Measurements from ENCODE around the gene TNFRSF14. TPM values are rescaled to one million over a fixed set of nuclear protein-coding genes. Genes with fewer than 3 reads are reported as not detected.

The TNFRSF14 gene
- total RNA-seq, 1 experiment from 2014 or later = 0.57 TPM

DNA sequence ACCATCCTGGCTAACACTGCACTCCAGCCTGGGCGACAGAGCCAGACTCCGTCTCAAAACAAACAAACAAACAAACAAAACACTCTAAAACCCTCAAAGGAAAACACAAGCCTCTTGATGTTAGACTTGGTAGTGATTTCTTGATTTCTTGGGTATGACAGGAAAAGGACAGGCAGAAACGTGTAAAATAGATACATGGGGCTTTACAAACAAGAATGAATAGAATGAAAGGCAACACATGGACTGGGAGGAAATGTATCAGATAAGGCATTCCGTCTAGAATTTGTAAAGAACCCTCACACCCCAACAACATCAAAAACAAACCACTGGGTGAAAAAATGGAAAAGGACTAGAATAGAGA, 22.6 kb downstream of the TNFRSF14 start:
- Histone ChIP-seq H3K27me3 (ENCODE audit: insufficient read depth, low read length) (no peaks in the 10 kb centered on the region), H2BK5ac (ENCODE audit: insufficient read length, low read length) (no peak overlapping the region), H3K27ac (ENCODE audit: insufficient read length, low read depth, low read length) (no peak overlapping the region), H2AK5ac (ENCODE audit: insufficient read length, low read length) (no peak overlapping the region), H2BK20ac (ENCODE audit: low read depth, low read length, poor library complexity, severe bottlenecking) (no peak overlapping the region), H3K14ac (ENCODE audit: insufficient read depth, low read length) (no peak overlapping the region), H2BK15ac (ENCODE audit: low read depth, low read length) (no peak overlapping the region), H3K23me2 (ENCODE audit: insufficient read length, low read depth, low read length, poor library complexity, severe bottlenecking) (no peaks in the 10 kb centered on the region), H4K5ac (ENCODE audit: insufficient read length, low read depth, low read length) (no peak overlapping the region), H2BK120ac (ENCODE audit: low read depth, low read length, poor library complexity, severe bottlenecking) (no peak overlapping the region), H3K4me2 (ENCODE audit: insufficient read depth, insufficient read length, low read length) (no peak overlapping the region), H4K91ac (ENCODE audit: insufficient read length, low read depth, low read length) (no peak overlapping the region), H4K8ac (replicated peaks; ENCODE audit: insufficient read length, low read depth, low read length) (no peak overlapping the region), H2AFZ (ENCODE audit: low read length) (no peak overlapping the region), H3K79me1 (ENCODE audit: insufficient read depth, low read depth, low read length, poor library complexity, severe bottlenecking) (no peaks in the 10 kb centered on the region), H3K18ac (ENCODE audit: insufficient read length, low read depth, low read length) (no peak overlapping the region), H3K23ac (ENCODE audit: insufficient read length, low read depth, low read length) (no peak overlapping the region), H3T11ph (ENCODE audit: low read length) (no peak overlapping the region), H3K56ac (ENCODE audit: insufficient read length, low read depth, low read length) (no peak overlapping the region), H3K4ac (ENCODE audit: low read depth, low read length) (no peak overlapping the region), H3K79me2 (ENCODE audit: insufficient read depth, low read length) (no peaks in the 10 kb centered on the region), H2BK12ac (ENCODE audit: insufficient read length, low read depth, low read length) (no peak overlapping the region), H3K9ac (ENCODE audit: extremely low read depth, insufficient read length, low read length) (no peak overlapping the region), H4K20me1 (ENCODE audit: control insufficient read depth, insufficient read depth, insufficient read length) (no peaks in the 10 kb centered on the region), H3K9me3 (ENCODE audit: control insufficient read depth, low read depth, low read length) (no peaks in the 10 kb centered on the region), H3K4me1 (ENCODE audit: insufficient read depth, low read length) (no peaks in the 10 kb centered on the region; the same call in 1 of the 2 replicates)
- no CpG with 5 or more reads among the region's 4 CpGs for WGBS (ENCODE audit: extremely low coverage, insufficient read length, low lambda C conversion rate)
- no peak for DNase-seq
- Mint-ChIP-seq H3K36me3 (ENCODE audit: insufficient read depth in 1 of 3, low read depth in 3 of 3) (no peaks in the 10 kb centered on the region; a peak in 1 of 7 replicates), H3K27me3 (ENCODE audit: low read depth) (peaks cover 12% of the 10 kb centered on the region), H3K4me1 (peaks cover 12 to 13% of the 10 kb centered on the region in 2 experiments), H3K27ac (no peak overlapping the region), H3K9me3 (peaks cover 0 to 6% of the 10 kb centered on the region in 2 experiments; a peak in 2 of 5 replicates), H3K4me3 (no peak overlapping the region)
- TF ChIP-seq, protein P1, sequence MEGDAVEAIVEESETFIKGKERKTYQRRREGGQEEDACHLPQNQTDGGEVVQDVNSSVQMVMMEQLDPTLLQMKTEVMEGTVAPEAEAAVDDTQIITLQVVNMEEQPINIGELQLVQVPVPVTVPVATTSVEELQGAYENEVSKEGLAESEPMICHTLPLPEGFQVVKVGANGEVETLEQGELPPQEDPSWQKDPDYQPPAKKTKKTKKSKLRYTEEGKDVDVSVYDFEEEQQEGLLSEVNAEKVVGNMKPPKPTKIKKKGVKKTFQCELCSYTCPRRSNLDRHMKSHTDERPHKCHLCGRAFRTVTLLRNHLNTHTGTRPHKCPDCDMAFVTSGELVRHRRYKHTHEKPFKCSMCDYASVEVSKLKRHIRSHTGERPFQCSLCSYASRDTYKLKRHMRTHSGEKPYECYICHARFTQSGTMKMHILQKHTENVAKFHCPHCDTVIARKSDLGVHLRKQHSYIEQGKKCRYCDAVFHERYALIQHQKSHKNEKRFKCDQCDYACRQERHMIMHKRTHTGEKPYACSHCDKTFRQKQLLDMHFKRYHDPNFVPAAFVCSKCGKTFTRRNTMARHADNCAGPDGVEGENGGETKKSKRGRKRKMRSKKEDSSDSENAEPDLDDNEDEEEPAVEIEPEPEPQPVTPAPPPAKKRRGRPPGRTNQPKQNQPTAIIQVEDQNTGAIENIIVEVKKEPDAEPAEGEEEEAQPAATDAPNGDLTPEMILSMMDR (conservative IDR thresholded peaks at IDR 0.05) = no peak
